DND-41 (cell line): ENCODE measurements around the gene ADGRB3.

Experiments
- CTCF ChIP-seq: IDR thresholded peaks from 2 replicates; pipeline ENCODE4 v1.5.1; 2012; ENCODE audit warnings: borderline replicate concordance, low read length, moderate library complexity, mild to moderate bottlenecking; ENCODE audit not compliant: poor library complexity, severe bottlenecking; ENCODE audit errors: extremely low read depth
- EZH2 ChIP-seq: IDR thresholded peaks from 3 replicates; pipeline ENCODE4 v1.6.1; 2012; ENCODE audit warnings: borderline replicate concordance, low read depth, mild to moderate bottlenecking, moderate library complexity, low read length, inconsistent platforms; ENCODE audit not compliant: severe bottlenecking

DNA sequence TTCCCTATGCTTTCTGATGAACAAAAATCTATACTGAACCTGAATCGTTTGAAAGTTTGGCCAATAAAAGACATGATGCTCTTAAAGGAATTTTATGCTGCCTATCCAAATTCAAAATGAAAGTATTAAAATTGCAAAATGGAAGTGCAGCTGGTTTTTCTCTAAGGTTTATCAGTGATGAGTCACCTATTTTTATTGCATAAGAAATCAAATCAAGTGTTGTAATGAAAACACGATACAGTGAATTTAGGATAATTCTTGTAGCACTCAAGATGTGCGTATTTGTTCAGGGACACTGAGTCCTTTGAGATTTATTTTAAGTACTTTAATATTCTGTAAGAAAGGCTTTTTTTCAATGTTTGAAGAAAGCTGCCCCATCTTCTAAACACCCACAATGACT lies 409.5 kb downstream of the ADGRB3 start:
- no peak for TF ChIP-seq CTCF
- no peak for TF ChIP-seq EZH2
